BLaER1 (cell line): Measurements from ENCODE around the gene SORCS2.

Experiments used
- H3K27ac ChIP-seq: shearing (Covaris generic); formaldehyde crosslinking; 2 replicates; pipeline ENCODE4 v1.8.1; 2022
- H3K27me3 ChIP-seq: shearing (Covaris generic); formaldehyde crosslinking; 2 replicates; pipeline ENCODE4 v1.8.1; 2022
- H3K36me3 ChIP-seq: shearing (Covaris generic); formaldehyde crosslinking; 2 replicates; pipeline ENCODE4 v1.8.1; 2022
- H3K4me1 ChIP-seq: shearing (Covaris generic); formaldehyde crosslinking; 2 replicates; pipeline ENCODE4 v1.8.1; 2022
- H3K4me2 ChIP-seq: shearing (Covaris generic); formaldehyde crosslinking; 2 replicates; pipeline ENCODE4 v1.8.1; 2022
- H3K4me3 ChIP-seq: shearing (Covaris generic); formaldehyde crosslinking; 2 replicates; pipeline ENCODE4 v1.8.1; 2022
- H3K9ac ChIP-seq: shearing (Covaris generic); formaldehyde crosslinking; 2 replicates; pipeline ENCODE4 v1.8.1; 2022
- H3K9me3 ChIP-seq: shearing (Covaris generic); formaldehyde crosslinking; 2 replicates; pipeline ENCODE4 v1.8.1; 2022
- H4K20me1 ChIP-seq: shearing (Covaris generic); formaldehyde crosslinking; 2 replicates; pipeline ENCODE4 v1.8.1; 2022
- Cebpa-rat ChIP-seq: shearing (Covaris generic); IDR thresholded peaks from 2 replicates; pipeline ENCODE4 v1.8.1; 2022

Gene SORCS2

GRCh38 chr4:7289589-7289988, 97.3 kb downstream of the SORCS2 start:
- H3K27ac ChIP-seq, result no peak overlapping the region

DNA sequence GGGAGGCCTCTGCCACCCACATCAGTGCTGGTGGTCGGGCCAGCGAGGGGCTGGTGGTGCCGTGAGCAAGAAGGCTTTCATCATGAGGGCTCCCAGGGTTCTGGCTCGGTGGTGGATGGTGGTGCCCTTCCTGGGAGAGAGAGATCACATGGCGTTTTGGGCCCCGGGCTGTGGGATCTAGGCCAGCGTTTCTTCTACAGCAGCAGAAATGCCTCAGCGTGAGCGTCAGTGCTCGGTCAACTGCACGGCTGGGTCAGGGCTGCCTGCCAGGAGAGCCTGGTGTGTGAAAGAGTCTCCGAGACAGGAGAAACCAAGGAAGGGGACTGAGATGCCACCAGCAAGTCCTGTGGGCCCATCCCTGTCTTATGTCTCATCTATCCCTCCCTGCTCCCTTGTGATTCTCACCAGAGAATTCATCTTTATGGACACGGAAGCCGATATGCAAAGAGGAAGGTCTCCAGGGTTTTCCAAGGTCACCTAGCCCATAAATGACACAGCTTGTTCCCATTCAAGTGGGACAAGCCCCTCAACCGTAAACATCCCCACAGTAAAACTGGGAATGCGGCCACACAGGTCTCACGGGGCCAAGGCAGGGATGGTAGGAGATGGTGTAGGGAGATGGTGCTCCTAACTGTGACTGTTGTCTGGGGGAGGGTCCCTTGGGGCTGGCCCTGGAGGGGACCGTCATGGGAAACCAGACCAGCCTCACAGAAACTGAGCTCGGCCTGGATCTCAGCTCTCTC, 99.2 kb downstream of the SORCS2 start:
- Histone ChIP-seq H3K27me3 (no peaks in the 10 kb centered on the region), H3K4me1 (peaks cover 71% of the 10 kb centered on the region), H3K4me3 (no peak overlapping the region), H3K36me3 (no peaks in the 10 kb centered on the region), H4K20me1 (0 out of 2 replicates have a peak, but pooled peaks cover 6% of the 10 kb centered on the region), H3K9ac (no peak overlapping the region; the same call in 1 of the 2 replicates), H3K27ac (no peak overlapping the region), H3K4me2 (peak overlapping the region; percentile 37), H3K9me3 (no peaks in the 10 kb centered on the region)
- no peak for TF ChIP-seq Cebpa-rat

More at GRCh38 chr4:7289589-7289988, 97.3 kb downstream of the SORCS2 start:
- Histone ChIP-seq H4K20me1 (peaks cover 6% of the 10 kb centered on the region; the same call in 1 of the 2 replicates), H3K27me3 (no peaks in the 10 kb centered on the region), H3K9ac (no peak overlapping the region), H3K4me1 (peaks cover 66% of the 10 kb centered on the region), H3K36me3 (no peaks in the 10 kb centered on the region), H3K4me2 (peak overlapping the region; percentile 52), H3K9me3 (no peaks in the 10 kb centered on the region), H3K4me3 (no peak overlapping the region)
- no peak for TF ChIP-seq Cebpa-rat

DNA sequence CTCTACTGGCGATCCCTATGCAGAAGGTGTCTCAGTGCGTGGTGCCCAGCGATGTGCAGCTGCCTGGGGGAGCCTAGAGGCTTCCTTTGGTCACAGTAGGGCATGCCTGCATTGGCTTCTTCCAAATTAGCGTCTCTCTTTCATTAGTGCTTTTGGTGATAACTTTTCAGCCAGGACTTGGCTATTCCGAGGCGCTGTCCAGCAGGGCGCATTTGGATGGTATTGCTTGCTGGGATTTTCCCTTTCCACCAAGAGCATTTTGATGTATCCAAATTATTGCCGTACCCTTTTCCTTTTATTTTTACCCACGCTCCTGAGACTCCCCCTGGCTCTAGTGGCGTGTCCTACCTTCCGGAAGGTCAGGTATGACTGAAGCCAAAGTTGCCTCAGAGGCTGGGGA, 101.4 kb downstream of the SORCS2 start:
- Histone ChIP-seq H3K9ac (no peak overlapping the region), H3K4me2 (no peak overlapping the region), H3K4me1 (peaks cover 76% of the 10 kb centered on the region), H3K36me3 (no peaks in the 10 kb centered on the region), H4K20me1 (no peaks in the 10 kb centered on the region), H3K27ac (no peak overlapping the region), H3K27me3 (no peaks in the 10 kb centered on the region), H3K4me3 (no peak overlapping the region), H3K9me3 (no peaks in the 10 kb centered on the region)
- no peak for TF ChIP-seq Cebpa-rat

DNA sequence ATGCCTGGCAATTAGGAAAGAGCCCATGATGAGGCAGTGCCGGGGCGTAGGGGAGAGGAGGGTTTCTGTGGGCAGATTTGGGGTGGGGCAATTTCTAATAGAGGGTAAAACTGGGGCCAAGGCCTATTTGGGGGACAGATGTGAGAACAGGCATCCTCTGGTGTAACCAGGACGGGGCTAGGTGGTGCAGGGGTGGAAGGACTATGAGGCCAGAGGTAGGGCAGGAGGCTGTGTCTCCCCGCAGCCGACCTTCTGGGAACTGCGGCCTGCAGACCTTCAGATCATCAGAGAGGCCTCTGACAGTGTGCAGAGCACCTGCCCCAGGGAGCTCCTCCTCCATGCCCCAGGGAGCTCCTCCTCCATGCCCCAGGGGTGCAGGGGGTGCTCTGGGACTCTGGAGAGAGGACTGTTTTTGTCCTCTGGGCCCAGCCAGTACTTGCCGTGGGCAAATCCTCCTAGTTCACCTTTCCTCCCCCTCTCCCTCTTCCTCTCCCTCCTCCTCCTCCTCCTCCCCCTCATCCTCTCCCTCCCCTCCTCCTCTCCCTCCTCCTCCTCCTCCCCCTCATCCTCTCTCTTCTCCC, 101.9 kb downstream of the SORCS2 start:
- Histone ChIP-seq H3K27ac (no peak overlapping the region), H3K27me3 (no peaks in the 10 kb centered on the region), H3K36me3 (no peaks in the 10 kb centered on the region), H3K9me3 (no peaks in the 10 kb centered on the region), H3K4me1 (peaks cover 76% of the 10 kb centered on the region), H3K4me2 (no peak overlapping the region), H3K9ac (no peak overlapping the region), H4K20me1 (no peaks in the 10 kb centered on the region), H3K4me3 (no peak overlapping the region)
- no peak for TF ChIP-seq Cebpa-rat

DNA sequence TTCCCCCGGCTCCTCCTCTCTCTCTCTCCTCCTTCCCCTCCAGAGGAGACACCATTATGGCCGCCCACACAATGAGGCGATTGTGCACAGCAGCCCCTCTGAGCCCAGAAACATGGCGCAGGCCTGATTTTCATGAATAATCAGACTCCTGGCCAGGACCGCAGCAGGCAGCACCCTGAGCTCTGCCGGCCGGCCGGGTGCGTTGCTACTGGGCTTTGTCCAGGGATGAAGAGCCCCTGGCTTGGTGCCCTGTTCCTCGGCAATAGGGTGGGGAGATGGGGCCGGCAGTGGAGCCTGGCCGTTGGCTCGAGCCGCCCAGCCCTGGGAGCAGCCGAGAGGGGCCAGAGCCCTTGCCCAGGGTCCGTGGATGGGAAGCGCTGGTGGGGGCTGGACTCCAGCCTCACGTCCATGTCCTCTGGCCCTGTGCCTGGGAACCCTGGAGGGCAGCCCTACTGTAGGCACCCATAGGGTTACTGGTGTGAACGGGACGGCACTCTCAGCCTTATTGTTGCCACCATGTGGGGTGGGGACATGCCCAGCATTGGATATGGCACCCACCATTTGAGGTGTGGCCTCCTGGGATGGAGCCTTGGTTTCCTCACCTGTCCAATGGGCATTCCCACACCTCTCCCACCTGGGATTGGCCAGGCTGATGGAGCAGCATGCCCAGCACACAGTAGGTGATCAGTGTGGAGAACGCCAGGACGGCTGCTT, 103.0 kb downstream of the SORCS2 start:
- H3K27ac ChIP-seq, result no peak overlapping the region
- peak overlapping the region; percentile 85 for H3K4me2 ChIP-seq
- no peak overlapping the region for H3K4me3 ChIP-seq
- H3K4me1 ChIP-seq, result peaks cover 76% of the 10 kb centered on the region
- H4K20me1 ChIP-seq, result no peaks in the 10 kb centered on the region
- TF ChIP-seq Cebpa-rat, result no peak
- H3K36me3 ChIP-seq, result no peaks in the 10 kb centered on the region
- no peaks in the 10 kb centered on the region for H3K9me3 ChIP-seq
- H3K27me3 ChIP-seq, result no peaks in the 10 kb centered on the region
- H3K9ac ChIP-seq, result no peak overlapping the region

DNA sequence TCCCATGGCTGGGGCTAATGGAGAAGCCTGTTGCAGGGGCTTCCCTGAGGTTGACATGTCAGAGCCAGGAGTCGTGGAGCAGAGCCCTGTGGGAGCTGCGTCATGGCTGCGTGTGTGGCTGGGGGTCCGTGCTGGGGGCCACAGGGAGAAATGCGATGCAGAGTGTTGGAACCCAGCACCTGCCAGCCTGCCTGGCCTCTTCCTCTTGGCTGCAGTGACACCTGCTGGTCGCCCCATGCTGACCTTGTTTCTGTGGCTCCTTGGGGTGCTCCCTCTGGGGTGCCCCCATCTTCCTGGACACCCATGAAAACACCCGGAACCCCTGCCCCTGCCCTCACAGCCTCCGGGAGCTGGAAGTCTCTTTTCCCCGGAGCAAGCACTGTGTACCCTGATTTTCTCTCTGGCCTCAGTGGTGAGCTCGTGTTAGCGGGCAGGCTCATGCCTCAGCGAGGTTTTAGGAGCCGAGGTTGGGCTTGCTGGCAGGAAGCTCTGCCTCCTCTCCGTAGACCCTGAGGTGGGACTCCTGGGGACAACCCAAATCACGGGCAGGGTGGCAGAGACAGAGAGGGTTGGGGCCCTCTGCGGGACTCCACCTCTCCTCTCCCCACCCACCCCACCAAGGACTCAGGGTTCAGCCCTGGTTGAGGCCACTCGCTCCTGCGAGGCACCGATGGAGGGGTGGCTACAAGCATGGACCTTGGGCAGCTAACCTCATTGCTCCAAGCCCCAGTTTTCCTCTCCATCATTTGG, 103.7 kb downstream of the SORCS2 start:
- no peak overlapping the region for H3K27ac ChIP-seq
- H3K4me3 ChIP-seq, result no peak overlapping the region
- no peaks in the 10 kb centered on the region for H4K20me1 ChIP-seq
- peaks cover 76% of the 10 kb centered on the region for H3K4me1 ChIP-seq
- peak overlapping the region; percentile 85 for H3K4me2 ChIP-seq
- no peak for TF ChIP-seq Cebpa-rat
- no peaks in the 10 kb centered on the region for H3K36me3 ChIP-seq
- H3K9ac ChIP-seq, result no peak overlapping the region
- no peaks in the 10 kb centered on the region for H3K9me3 ChIP-seq
- H3K27me3 ChIP-seq, result no peaks in the 10 kb centered on the region

GRCh38 chr4:7296661-7297335, 104.5 kb downstream of the SORCS2 start:
- peaks cover 75% of the 10 kb centered on the region for H3K4me1 ChIP-seq
- no peak overlapping the region for H3K27ac ChIP-seq
- H3K9me3 ChIP-seq, result no peaks in the 10 kb centered on the region
- H4K20me1 ChIP-seq, result no peaks in the 10 kb centered on the region
- H3K9ac ChIP-seq, result no peak overlapping the region
- H3K36me3 ChIP-seq, result no peaks in the 10 kb centered on the region
- H3K27me3 ChIP-seq, result no peaks in the 10 kb centered on the region
- no peak for TF ChIP-seq Cebpa-rat
- H3K4me2 ChIP-seq, result peak overlapping the region; percentile 85
- H3K4me3 ChIP-seq, result no peak overlapping the region

- Histone ChIP-seq H3K4me1 (peaks cover 70% of the 10 kb centered on the region), H3K4me3 (no peak overlapping the region), H3K9me3 (no peaks in the 10 kb centered on the region), H3K36me3 (no peaks in the 10 kb centered on the region), H3K4me2 (peak overlapping the region; percentile 85), H4K20me1 (no peaks in the 10 kb centered on the region), H3K27me3 (no peaks in the 10 kb centered on the region), H3K9ac (0 out of 2 replicates have a peak overlapping the region, but pooled peaks have one; percentile 16), H3K27ac (no peak overlapping the region)
- TF ChIP-seq Cebpa-rat, result no peak
Measured at GRCh38 chr4:7297374-7297773, 105.0 kb downstream of the SORCS2 start.

GRCh38 chr4:7297881-7298280, 105.5 kb downstream of the SORCS2 start:
- Histone ChIP-seq H3K4me3 (no peak overlapping the region), H3K4me2 (peak overlapping the region; percentile 85), H3K4me1 (peaks cover 72% of the 10 kb centered on the region), H3K36me3 (no peaks in the 10 kb centered on the region), H3K27ac (no peak overlapping the region), H3K27me3 (no peaks in the 10 kb centered on the region), H4K20me1 (no peaks in the 10 kb centered on the region), H3K9me3 (no peaks in the 10 kb centered on the region), H3K9ac (0 out of 2 replicates have a peak overlapping the region, but pooled peaks have one; percentile 41)
- no peak for TF ChIP-seq Cebpa-rat
